ENCODE results near the gene TLCD4.
"Not testable (repeated sequence)": the region's sequence is repeated elsewhere in the genome, so short reads cannot be mapped to it uniquely, and the experiment has no call there.

TLCD4 gene

GRCh38 chr1:95117207-95118066 is at the start of gene TLCD4:
TSS of gene TLCD4 (plus strand) at chr1:95117355. CDS start at chr1:95143902, 26,547 bp downstream.
- DNase-seq: no peak

- no peak for DNase-seq
These were observed 49.6 kb upstream of the TLCD4 start for GRCh38 chr1:95067568-95067967.

GRCh38 chr1:95068956-95069709 is 48.0 kb upstream of the TLCD4 start:
- no peak for DNase-seq

- DNase-seq: no peak
These were observed 47.5 kb upstream of the TLCD4 start for GRCh38 chr1:95069710-95070093.

- no peak for DNase-seq
These were observed 45.6 kb upstream of the TLCD4 start for GRCh38 chr1:95071539-95071938.

GRCh38 chr1:95072117-95072516 is 45.0 kb upstream of the TLCD4 start:
- no peak for DNase-seq

GRCh38 chr1:95072532-95073419 is 44.4 kb upstream of the TLCD4 start, which contains the start of gene ALG14:
TSS of gene ALG14 (minus strand) at chr1:95072951. CDS start at chr1:95072898, 53 bp downstream.
- DNase-seq: peak; percentile 79

- no peak for DNase-seq
These were observed 43.7 kb upstream of the TLCD4 start for GRCh38 chr1:95073446-95073845.

- no peak for DNase-seq
These were observed 41.1 kb upstream of the TLCD4 start for GRCh38 chr1:95076034-95076433.

GRCh38 chr1:95080446-95080845 is 36.7 kb upstream of the TLCD4 start:
- no peak for DNase-seq

GRCh38 chr1:95080879-95081278 is 36.3 kb upstream of the TLCD4 start:
- DNase-seq: no peak

- no peak for DNase-seq
These were observed 32.6 kb upstream of the TLCD4 start for GRCh38 chr1:95084317-95085176.

GRCh38 chr1:95085376-95085775 is 31.8 kb upstream of the TLCD4 start:
- DNase-seq: no peak

- no peak for DNase-seq
These were observed 30.1 kb upstream of the TLCD4 start for GRCh38 chr1:95086949-95087533.

- DNase-seq: no peak
These were observed 28.9 kb upstream of the TLCD4 start for GRCh38 chr1:95088303-95088702.

- DNase-seq: no peak
These were observed 27.4 kb upstream of the TLCD4 start for GRCh38 chr1:95089650-95090287.

GRCh38 chr1:95091290-95091689 is 25.9 kb upstream of the TLCD4 start:
- DNase-seq: not testable (repeated sequence)

- not testable (repeated sequence) for DNase-seq
These were observed 24.3 kb upstream of the TLCD4 start for GRCh38 chr1:95092891-95093290.

GRCh38 chr1:95093296-95093695 is 23.9 kb upstream of the TLCD4 start:
- DNase-seq: no peak

- DNase-seq: no peak
These were observed 22.2 kb upstream of the TLCD4 start for GRCh38 chr1:95094923-95095322.

- DNase-seq: no peak
These were observed 21.3 kb upstream of the TLCD4 start for GRCh38 chr1:95095833-95096217.
